CD4-positive, CD25-positive, alpha-beta regulatory T cell (primary cell): ENCODE measurements around the gene DGKQ. TPM values are rescaled to one million over a fixed set of nuclear protein-coding genes. Genes with fewer than 3 reads are reported as not detected.

Experiments
- ATAC-seq, 2 donors: fragments of 150-1000 bp; cut with Tn5 transposase; one replicate each; pipeline ENCODE4 v1.10.0; 2021; ENCODE audit warnings: low read depth in 2 of 2, moderate number of reproducible peaks in 2 of 2, moderate library complexity in 1 of 2
- DNase-seq, 3 donors: peaks; one replicate each; pipeline versions ENCODE4 v3.0.0 to v3.0.0-alpha.2; 2012 to 2022; ENCODE audit warnings: mixed read lengths in 1 of 3
- H3K27ac ChIP-seq: one replicate; pipeline ENCODE4 v1.7.0; 2013; ENCODE audit warnings: mild to moderate bottlenecking, low read length; ENCODE audit not compliant: insufficient read depth, poor library complexity, severe bottlenecking
- H3K27me3 ChIP-seq: one replicate; pipeline ENCODE4 v1.7.0; 2013; ENCODE audit warnings: low read length; ENCODE audit not compliant: control insufficient read depth, insufficient read depth
- H3K36me3 ChIP-seq: one replicate; pipeline ENCODE4 v1.7.0; 2013; ENCODE audit warnings: mild to moderate bottlenecking, low read length, moderate library complexity; ENCODE audit not compliant: control insufficient read depth, insufficient read depth
- H3K4me1 ChIP-seq: 2 replicates; pipeline ENCODE4 v1.7.0; 2013; ENCODE audit warnings: mild to moderate bottlenecking, low read length; ENCODE audit not compliant: insufficient read depth, control insufficient read depth, poor library complexity, severe bottlenecking
- H3K4me3 ChIP-seq: one replicate; pipeline ENCODE4 v1.7.0; 2013; ENCODE audit warnings: low read depth, mild to moderate bottlenecking, low read length, moderate library complexity
- H3K9me3 ChIP-seq, 2 experiments: 1 replicate in 1 of 2; 2 replicates in 1 of 2; pipeline ENCODE4 v1.7.0; 2013; ENCODE audit warnings: low read length in 2 of 2, mild to moderate bottlenecking in 1 of 2, moderate library complexity in 1 of 2; ENCODE audit not compliant: control insufficient read depth in 2 of 2
- H3K27ac Mint-ChIP-seq, 3 donors: one replicate each; pipeline ENCODE4 v1.8.0; 2020 to 2022; ENCODE audit warnings: mild to moderate bottlenecking in 3 of 3, mixed read lengths in 3 of 3, moderate library complexity in 2 of 3
- H3K27me3 Mint-ChIP-seq: one replicate; pipeline ENCODE4 v1.8.0; 2022; ENCODE audit warnings: mild to moderate bottlenecking, mixed read lengths
- H3K36me3 Mint-ChIP-seq: one replicate; pipeline ENCODE4 v1.8.0; 2020; ENCODE audit warnings: mixed read lengths
- H3K4me1 Mint-ChIP-seq, 4 donors: one replicate each; pipeline ENCODE4 v1.8.0; 2020 to 2022; ENCODE audit warnings: mixed read lengths in 4 of 4, mild to moderate bottlenecking in 1 of 4
- H3K4me3 Mint-ChIP-seq, 4 donors: one replicate each; pipeline ENCODE4 v1.8.0; 2020 to 2022; ENCODE audit warnings: mild to moderate bottlenecking in 4 of 4, mixed read lengths in 4 of 4, moderate library complexity in 3 of 4
- H3K9me3 Mint-ChIP-seq, 7 donors: one replicate each; pipeline ENCODE4 v1.8.0; 2020 to 2022; ENCODE audit warnings: mixed read lengths in 7 of 7, mild to moderate bottlenecking in 3 of 7, moderate library complexity in 2 of 7
- polyA plus RNA-seq, 4 donors: library from polyadenylated mRNA; unstranded; fragments of 300-500 nt; fragmentation: Illumina TruSeq; gene quantifications; one replicate each; pipeline ENCODE4 v1.2.3, GENCODE V29; 2021
- total RNA-seq: library from RNA; stranded (reverse); gene quantifications from one replicate; pipeline ENCODE4 v1.2.3, GENCODE V29; 2022

Gene DGKQ
- total and polyA plus RNA-seq, 5 donors from 2014 or later, result 2.4 to 22.5 (median 3.6) TPM

- ATAC-seq, result no peak
- Mint-ChIP-seq H3K27ac (no peak overlapping the region), H3K4me3 (no peak overlapping the region), H3K4me1 (peaks cover 0 to 5% (median 2%) of the 10 kb centered on the region in 4 donors), H3K27me3 (no peaks in the 10 kb centered on the region), H3K36me3 (no peaks in the 10 kb centered on the region), H3K9me3 (peaks cover 0 to 1% (median 0%) of the 10 kb centered on the region in 7 donors)
- Histone ChIP-seq H3K27me3 (no peaks in the 10 kb centered on the region), H3K9me3 (no peaks in the 10 kb centered on the region), H3K4me3 (no peak overlapping the region), H3K4me1 (no peaks in the 10 kb centered on the region), H3K36me3 (no peaks in the 10 kb centered on the region), H3K27ac (no peak overlapping the region)
- no peak for DNase-seq
Measured at GRCh38 chr4:965766-966134, 7.6 kb downstream of the DGKQ start.

- Mint-ChIP-seq H3K27ac (no peak overlapping the region), H3K36me3 (no peaks in the 10 kb centered on the region), H3K4me1 (no peaks in the 10 kb centered on the region), H3K9me3 (peaks cover 0 to 1% (median 0%) of the 10 kb centered on the region in 7 donors), H3K4me3 (no peak overlapping the region), H3K27me3 (no peaks in the 10 kb centered on the region)
- ATAC-seq (no peak), DNase-seq (no peak)
- no peaks in the 10 kb centered on the region for H3K4me1 ChIP-seq
- no peaks in the 10 kb centered on the region for H3K9me3 ChIP-seq
- H3K36me3 ChIP-seq, result no peaks in the 10 kb centered on the region
- H3K4me3 ChIP-seq, result no peak overlapping the region
- no peak overlapping the region for H3K27ac ChIP-seq
- no peaks in the 10 kb centered on the region for H3K27me3 ChIP-seq
Measured at GRCh38 chr4:965048-965765, 8.2 kb downstream of the DGKQ start.

- no peaks in the 10 kb centered on the region for H3K27me3 ChIP-seq
- no peak for DNase-seq
- no peak overlapping the region for H3K27ac ChIP-seq
- H3K4me3 ChIP-seq, result no peak overlapping the region
- Mint-ChIP-seq H3K27me3 (no peaks in the 10 kb centered on the region), H3K27ac (no peak overlapping the region), H3K9me3 (peaks cover 0 to 1% (median 0%) of the 10 kb centered on the region in 7 donors), H3K4me1 (no peaks in the 10 kb centered on the region), H3K4me3 (no peak overlapping the region), H3K36me3 (no peaks in the 10 kb centered on the region)
- ATAC-seq, result no peak
- H3K4me1 ChIP-seq, result no peaks in the 10 kb centered on the region
- no peaks in the 10 kb centered on the region for H3K36me3 ChIP-seq
- H3K9me3 ChIP-seq, result no peaks in the 10 kb centered on the region
Measured at GRCh38 chr4:964346-965025, 8.9 kb downstream of the DGKQ start.

GRCh38 chr4:963276-964225 is 9.8 kb downstream of the DGKQ start:
- Histone ChIP-seq H3K9me3 (no peaks in the 10 kb centered on the region), H3K36me3 (no peaks in the 10 kb centered on the region), H3K4me1 (no peaks in the 10 kb centered on the region), H3K4me3 (no peak overlapping the region), H3K27ac (no peak overlapping the region), H3K27me3 (no peaks in the 10 kb centered on the region)
- Mint-ChIP-seq H3K9me3 (peaks cover 0 to 1% (median 0%) of the 10 kb centered on the region in 7 donors), H3K4me3 (no peak overlapping the region), H3K36me3 (peaks cover 4% of the 10 kb centered on the region), H3K27me3 (no peaks in the 10 kb centered on the region), H3K4me1 (peaks cover 0 to 1% (median 0%) of the 10 kb centered on the region in 4 donors), H3K27ac (no peak overlapping the region)
- DNase-seq (no peak), ATAC-seq (no peak)

GRCh38 chr4:962231-963208 is 10.8 kb downstream of the DGKQ start:
- Histone ChIP-seq H3K27ac (no peak overlapping the region), H3K36me3 (no peaks in the 10 kb centered on the region), H3K4me1 (no peaks in the 10 kb centered on the region), H3K9me3 (no peaks in the 10 kb centered on the region), H3K27me3 (no peaks in the 10 kb centered on the region), H3K4me3 (no peak overlapping the region)
- Mint-ChIP-seq H3K27ac (no peak overlapping the region), H3K4me3 (no peak overlapping the region), H3K27me3 (no peaks in the 10 kb centered on the region), H3K36me3 (peaks cover 5% of the 10 kb centered on the region), H3K4me1 (peaks cover 0 to 2% (median 0%) of the 10 kb centered on the region in 4 donors), H3K9me3 (peaks cover 0 to 1% (median 0%) of the 10 kb centered on the region in 7 donors)
- ATAC-seq, result no peak
- DNase-seq, result no peak

GRCh38 chr4:961351-962230 is 11.8 kb downstream of the DGKQ start:
- H3K9me3 Mint-ChIP-seq, result peaks cover 0 to 1% (median 0%) of the 10 kb centered on the region in 7 donors
- ATAC-seq (peak in 1 of 2 donors; percentile 19), DNase-seq (no peak)
- H3K4me3 ChIP-seq, result no peak overlapping the region
- no peaks in the 10 kb centered on the region for H3K27me3 ChIP-seq
- H3K27ac ChIP-seq, result no peak overlapping the region
- H3K4me1 ChIP-seq, result no peaks in the 10 kb centered on the region
- H3K27me3 Mint-ChIP-seq, result no peaks in the 10 kb centered on the region
- H3K27ac Mint-ChIP-seq, result no peak overlapping the region
- peaks cover 0 to 2% (median 0%) of the 10 kb centered on the region in 4 donors for H3K4me1 Mint-ChIP-seq
- H3K4me3 Mint-ChIP-seq, result no peak overlapping the region
- peaks cover 5% of the 10 kb centered on the region for H3K36me3 Mint-ChIP-seq
- H3K9me3 ChIP-seq, result no peaks in the 10 kb centered on the region
- H3K36me3 ChIP-seq, result no peaks in the 10 kb centered on the region
